H1 (cell line): ENCODE results near the gene RNF208. TPM values are rescaled to one million over a fixed set of nuclear protein-coding genes. Genes with fewer than 3 reads are reported as not detected.

Experiments used
- CTCF ChIA-PET: fragments of 300-600 bp; sonication (Branson Sonifier 250); formaldehyde crosslinking; loops from one replicate; lab custom pipeline; 2021; ENCODE audit not compliant: partially characterized antibody; lab: Charles Lee
- POLR2A ChIA-PET: fragments of 300-600 bp; sonication (Branson Sonifier 250); formaldehyde crosslinking; loops from one replicate; lab custom pipeline; 2021; ENCODE audit warnings: inconsistent platforms; ENCODE audit not compliant: partially characterized antibody; lab: Charles Lee
- DNase-seq, 2 experiments: peaks; one replicate each; pipeline versions ENCODE4 v3.0.0 to v3.0.0-alpha.2; 2010 to 2022; ENCODE audit warnings: low spot score in 2 of 2, low read depth in 1 of 2, mixed read lengths in 1 of 2
- FAIRE-seq: peaks from 2 replicates; lab custom pipeline; 2011; peaks lifted over from hg19 to GRCh38; lab: Jason Lieb, UNC
- H2AFZ ChIP-seq: 2 replicates; pipeline ENCODE4 v1.8.1; 2012; ENCODE audit warnings: low read length, inconsistent platforms
- H2AK5ac ChIP-seq: 2 replicates; pipeline ENCODE4 v1.6.1; 2013; ENCODE audit warnings: low read depth, low read length
- H2BK120ac ChIP-seq: replicated peaks from 2 replicates; pipeline ENCODE3; 2013; ENCODE audit warnings: low read depth, low read length, inconsistent platforms
- H2BK12ac ChIP-seq: 2 replicates; pipeline ENCODE4 v1.6.1; 2013; ENCODE audit warnings: low read depth, low read length
- H2BK15ac ChIP-seq: 2 replicates; pipeline ENCODE4 v1.6.1; 2013; ENCODE audit warnings: low read length
- H2BK20ac ChIP-seq: 2 replicates; pipeline ENCODE4 v1.6.1; 2013; ENCODE audit warnings: low read length
- H2BK5ac ChIP-seq: 2 replicates; pipeline ENCODE4 v1.6.1; 2013; ENCODE audit warnings: low read depth, low read length
- H3K14ac ChIP-seq: 2 replicates; pipeline ENCODE4 v1.6.1; 2013; ENCODE audit warnings: inconsistent platforms; ENCODE audit not compliant: insufficient read length
- H3K18ac ChIP-seq: 2 replicates; pipeline ENCODE4 v1.6.1; 2013; ENCODE audit warnings: low read length; ENCODE audit errors: extremely low read depth
- H3K23ac ChIP-seq: 2 replicates; pipeline ENCODE4 v1.6.1; 2013; ENCODE audit warnings: inconsistent platforms; ENCODE audit not compliant: insufficient read length
- H3K23me2 ChIP-seq: 2 replicates; pipeline ENCODE4 v1.6.1; 2013; ENCODE audit warnings: low read depth, low read length
- H3K27ac ChIP-seq: 2 replicates; pipeline ENCODE4 v1.6.1; 2011; ENCODE audit warnings: low read depth, low read length, inconsistent platforms
- H3K27me3 ChIP-seq, 4 experiments: replicated peaks in 1 of 4; 1 replicate in 1 of 4; 2 replicates in 3 of 4; pipeline versions ENCODE4 v1.6.1 to v1.8.1; 2011 to 2013; ENCODE audit warnings: low read length in 3 of 4, mild to moderate bottlenecking in 3 of 4, inconsistent platforms in 2 of 4, mixed read lengths in 2 of 4, moderate library complexity in 1 of 4; ENCODE audit not compliant: control insufficient read depth in 3 of 4, insufficient read depth in 3 of 4; ENCODE audit errors: extremely low read depth in 1 of 4
- H3K36me3 ChIP-seq, 4 experiments: 2 replicates each; pipeline versions ENCODE4 v1.6.1 to v1.8.1; 2011 to 2013; ENCODE audit warnings: mild to moderate bottlenecking in 4 of 4, low read length in 3 of 4, moderate library complexity in 2 of 4, control low read depth in 1 of 4, inconsistent platforms in 1 of 4; ENCODE audit not compliant: insufficient read depth in 4 of 4, control insufficient read depth in 2 of 4
- H3K4ac ChIP-seq: replicated peaks from 2 replicates; pipeline ENCODE3; 2013; ENCODE audit warnings: low read length, low read depth, mixed read lengths, inconsistent platforms; ENCODE audit not compliant: insufficient read length
- H3K4me1 ChIP-seq, 4 experiments: replicated peaks in 1 of 4; 1 replicate in 1 of 4; 2 replicates in 3 of 4; pipeline versions ENCODE4 v1.6.1 to v1.8.1; 2011 to 2013; ENCODE audit warnings: low read length in 3 of 4, inconsistent platforms in 2 of 4, mixed read lengths in 1 of 4; ENCODE audit not compliant: insufficient read depth in 4 of 4, control insufficient read depth in 3 of 4
- H3K4me2 ChIP-seq, 2 experiments: 2 replicates each; pipeline versions ENCODE4 v1.6.1 to v1.8.1; 2011 to 2013; ENCODE audit warnings: low read depth in 2 of 2, low read length in 2 of 2, control low read depth in 1 of 2, inconsistent platforms in 1 of 2, mild to moderate bottlenecking in 1 of 2; ENCODE audit not compliant: insufficient read depth in 1 of 2
- H3K4me3 ChIP-seq, 4 experiments: fragments of 200-600, 300-600 bp in 1 of 4; sonication (generic), shearing (Covaris generic), sonication (Bioruptor Twin) in 1 of 4; 2 replicates each; pipeline versions ENCODE4 v1.5.1 to v1.8.1; 2011 to 2016; ENCODE audit warnings: low read length in 4 of 4, low read depth in 3 of 4, control low read depth in 2 of 4, inconsistent platforms in 2 of 4, mild to moderate bottlenecking in 2 of 4, mixed read lengths in 1 of 4, moderate library complexity in 1 of 4; ENCODE audit not compliant: insufficient read depth in 2 of 4; ENCODE audit errors: extremely low read depth in 1 of 4
- H3K56ac ChIP-seq: replicated peaks from 2 replicates; pipeline ENCODE3; 2013; ENCODE audit warnings: low read depth, mild to moderate bottlenecking, mixed read lengths, low read length, inconsistent platforms; ENCODE audit not compliant: insufficient read length
- H3K79me1 ChIP-seq: 2 replicates; pipeline ENCODE4 v1.6.1; 2013; ENCODE audit warnings: low read depth, low read length, control low read depth
- H3K79me2 ChIP-seq, 2 experiments: 2 replicates each; pipeline versions ENCODE4 v1.6.1 to v1.8.1; 2012 to 2013; ENCODE audit warnings: low read length in 2 of 2, mild to moderate bottlenecking in 2 of 2, inconsistent platforms in 1 of 2; ENCODE audit not compliant: insufficient read depth in 2 of 2, control insufficient read depth in 1 of 2
- H3K9ac ChIP-seq, 4 experiments: replicated peaks in 1 of 4; 1 replicate in 1 of 4; 2 replicates in 3 of 4; pipeline versions ENCODE4 v1.6.1 to v1.8.1; 2011 to 2013; ENCODE audit warnings: low read depth in 3 of 4, low read length in 3 of 4, control low read depth in 2 of 4, mild to moderate bottlenecking in 2 of 4, moderate library complexity in 2 of 4, inconsistent platforms in 1 of 4; ENCODE audit errors: extremely low read depth in 1 of 4
- H3K9me3 ChIP-seq, 2 experiments: 2 replicates each; pipeline versions ENCODE4 v1.6.1 to v1.8.1; 2012 to 2013; ENCODE audit warnings: mild to moderate bottlenecking in 2 of 2, moderate library complexity in 2 of 2, control low read depth in 1 of 2, inconsistent platforms in 1 of 2, low read depth in 1 of 2, low read length in 1 of 2, mixed read lengths in 1 of 2; ENCODE audit not compliant: insufficient read depth in 2 of 2
- H4K20me1 ChIP-seq, 2 experiments: replicated peaks in 1 of 2; 2 replicates each; pipeline versions ENCODE3 to v1.8.1; 2011 to 2013; ENCODE audit warnings: inconsistent platforms in 2 of 2, low read length in 2 of 2, mild to moderate bottlenecking in 1 of 2; ENCODE audit not compliant: insufficient read depth in 2 of 2, control insufficient read depth in 1 of 2
- H4K5ac ChIP-seq: 2 replicates; pipeline ENCODE4 v1.6.1; 2013; ENCODE audit warnings: low read length, low read depth, mixed read lengths, inconsistent platforms; ENCODE audit not compliant: insufficient read length
- H4K8ac ChIP-seq: 2 replicates; pipeline ENCODE4 v1.8.0; 2013; ENCODE audit warnings: mild to moderate bottlenecking, moderate library complexity, low read length, inconsistent platforms; ENCODE audit not compliant: insufficient read depth; ENCODE audit errors: extremely low read depth
- H4K91ac ChIP-seq: replicated peaks from 2 replicates; pipeline ENCODE3; 2013; ENCODE audit warnings: low read length, mixed read lengths, inconsistent platforms; ENCODE audit not compliant: insufficient read length
- CBX8 ChIP-seq: fragments of 300-800, 300-1000 bp; sonication (generic); IDR thresholded peaks from 2 replicates; pipeline ENCODE4 v1.7.1; 2016; ENCODE audit warnings: low read depth, low read length, borderline replicate concordance
- CREB1 ChIP-seq: IDR thresholded peaks from 2 replicates; pipeline ENCODE4 v1.6.1; 2012; ENCODE audit warnings: inconsistent platforms
- MAFK ChIP-seq: IDR thresholded peaks from 2 replicates; pipeline ENCODE4 v1.6.1; 2012; ENCODE audit warnings: low read depth, mild to moderate bottlenecking, improper control_type of control experiment, low read length
- WGBS, 2 experiments: shearing (Covaris generic) in 1 of 2; methylation state at CpG; one replicate each; pipeline versions ENCODE4 v1.1.6 to v1.1.7; 2013 to 2015; ENCODE audit warnings: low lambda C conversion rate in 2 of 2, mixed read lengths in 2 of 2, inconsistent platforms in 1 of 2, low coverage in 1 of 2, missing lambda C conversion rate in 1 of 2; ENCODE audit not compliant: insufficient replicate concordance in 2 of 2, insufficient coverage in 1 of 2, insufficient read length in 1 of 2; ENCODE audit errors: extremely low coverage in 1 of 2, missing lambda C conversion rate in 1 of 2; 5-methylcytosine and 5-hydroxymethylcytosine counted together
- polyA plus RNA-seq, 7 experiments: library from polyadenylated mRNA; depleted of rRNA in 3 of 7; stranded (reverse) in 5 of 7; unstranded in 2 of 7; fragments of >200 nt in 5 of 7; fragments of 200-250 nt in 2 of 7; gene quantifications; 1 replicate in 5 of 7; 2 replicates in 1 of 7; 4 replicates in 1 of 7; pipeline versions ENCODE4 v1.2.1 to v1.2.3, GENCODE V29; 2011 to 2013; ENCODE audit warnings: missing spikeins in 2 of 7, mixed read lengths in 2 of 7
- total RNA-seq: library from RNA; stranded (reverse); fragmentation: NEBNext Ultra II Directional; extraction: Animal tissue kit (Norgen Biotek cat#: 25700); gene quantifications from 2 replicates; pipeline ENCODE4 v1.2.1, GENCODE V29; 2021
- TF ChIP-seq, protein P1 (sequence below): IDR thresholded peaks from 2 replicates; pipeline ENCODE4 v1.6.1; 2011; ENCODE audit warnings: low read length, improper control_type of control experiment

RNF208 gene
- total and polyA plus RNA-seq, 2 of the 8 experiments (the other 6 are each of a cell fraction or from before 2014, with no cell fraction given) = 2.7 to 7.7 TPM

DNA sequence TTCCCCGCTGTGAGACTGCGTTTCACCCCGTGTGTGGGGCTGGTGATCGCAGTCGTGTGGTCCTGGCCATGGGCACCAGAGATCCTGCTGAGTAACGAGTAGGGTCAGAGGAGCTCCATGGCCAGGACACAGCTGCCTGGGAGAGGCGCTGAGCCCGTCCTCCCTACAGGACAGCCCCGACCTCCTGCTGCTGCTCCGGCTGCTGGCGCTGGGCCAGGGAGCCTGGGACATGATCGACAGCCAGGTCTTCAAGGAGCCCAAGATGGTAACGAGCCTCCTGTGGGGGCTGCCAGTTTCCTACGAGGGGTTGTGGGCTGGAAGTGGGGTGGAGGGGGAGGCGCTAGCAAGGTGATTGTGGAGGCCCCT is 44.1 kb upstream of the RNF208 start:
- WGBS, 2 experiments = 98% methylated on average over 9 of the region's 15 CpGs; no CpG with 5 or more reads in 1 of the 2 experiments
- Histone ChIP-seq H3K23me2 (no peaks in the 10 kb centered on the region), H3K9me3 (no peaks in the 10 kb centered on the region), H3K14ac (no peak overlapping the region), H2AFZ (no peak overlapping the region), H3K4me1 (no peaks in the 10 kb centered on the region), H3K4ac (no peak overlapping the region), H4K91ac (no peak overlapping the region), H4K8ac (no peak overlapping the region), H3K18ac (no peak overlapping the region), H4K20me1 (peaks cover 0 to 10% of the 10 kb centered on the region in 2 experiments), H3K9ac (no peak overlapping the region), H4K5ac (no peak overlapping the region), H3K4me3 (no peak overlapping the region), H2BK12ac (no peak overlapping the region), H3K79me2 (no peaks in the 10 kb centered on the region), H2BK20ac (no peak overlapping the region), H2AK5ac (no peak overlapping the region), H3K23ac (no peak overlapping the region), H2BK5ac (no peak overlapping the region), H3K4me2 (no peak overlapping the region), H2BK120ac (no peak overlapping the region), H3K56ac (no peak overlapping the region), H3K27me3 (no peaks in the 10 kb centered on the region), H3K36me3 (peaks cover 6 to 37% (median 22%) of the 10 kb centered on the region in 4 experiments), H3K27ac (no peak overlapping the region), H2BK15ac (no peak overlapping the region), H3K79me1 (no peaks in the 10 kb centered on the region)
- DNase-seq (no peak), FAIRE-seq (no peak)
- ChIA-PET CTCF (interaction anchor here (1.7 to 2.6 kb wide), 5 partner anchors 8 to 30 kb away, joined by 4 to 11 read pairs (median 5); no protein-coding TSS in a partner anchor), POLR2A (interaction anchor here (1.2 to 69.9 kb wide), 3 partner anchors 9 to 137 kb away, joined by 3 to 1462 read pairs (median 1462); partner anchors contain the start of genes CYSRT1, NDOR1, NELFB and RNF208)
- TF ChIP-seq MAFK = no peak
- no peak for TF ChIP-seq CREB1
- TF ChIP-seq, protein P1, sequence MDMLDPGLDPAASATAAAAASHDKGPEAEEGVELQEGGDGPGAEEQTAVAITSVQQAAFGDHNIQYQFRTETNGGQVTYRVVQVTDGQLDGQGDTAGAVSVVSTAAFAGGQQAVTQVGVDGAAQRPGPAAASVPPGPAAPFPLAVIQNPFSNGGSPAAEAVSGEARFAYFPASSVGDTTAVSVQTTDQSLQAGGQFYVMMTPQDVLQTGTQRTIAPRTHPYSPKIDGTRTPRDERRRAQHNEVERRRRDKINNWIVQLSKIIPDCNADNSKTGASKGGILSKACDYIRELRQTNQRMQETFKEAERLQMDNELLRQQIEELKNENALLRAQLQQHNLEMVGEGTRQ = no peak
- TF ChIP-seq CBX8 = no peak
